GM18951 (cell line): Measurements from ENCODE around the gene CPLANE2.
"Not testable (repeated sequence)": the region's sequence is repeated elsewhere in the genome, so short reads cannot be mapped to it uniquely, and the experiment has no call there.

ENCODE experiments used
- POLR2A ChIP-seq: IDR thresholded peaks from 4 replicates; pipeline ENCODE4 v1.6.1; 2011; ENCODE audit warnings: mild to moderate bottlenecking; ENCODE audit not compliant: insufficient read length, insufficient read depth; ENCODE audit errors: extremely low read depth
- in situ Hi-C: fragments of 300-500 bp; cut with MboI; formaldehyde crosslinking; loops from one replicate; pipeline ENCODE4 v1.12.0; 2022; ENCODE audit warnings: low sequenced_read_pairs, mixed read lengths, inconsistent platforms; ENCODE audit not compliant: unreplicated experiment

The CPLANE2 gene

GRCh38 chr1:16236511-16237342 lies at the start of gene CPLANE2:
TSS of gene CPLANE2 (minus strand) at chr1:16237183. CDS start at chr1:16236742, 441 bp downstream.
- TF ChIP-seq POLR2A: peak; percentile 78
- in situ Hi-C loops: no loop called here

- no peak for TF ChIP-seq POLR2A
- in situ Hi-C loops: no loop called here
These were observed 49.1 kb upstream of the CPLANE2 start for GRCh38 chr1:16286122-16286521.

GRCh38 chr1:16281765-16282164 lies 44.8 kb upstream of the CPLANE2 start:
- in situ Hi-C loops: no loop called here
- TF ChIP-seq POLR2A: no peak

- no peak for TF ChIP-seq POLR2A
- in situ Hi-C loops: no loop called here
These were observed 42.2 kb upstream of the CPLANE2 start for GRCh38 chr1:16279186-16279585.

- in situ Hi-C loops: no loop called here
- no peak for TF ChIP-seq POLR2A
These were observed 39.5 kb upstream of the CPLANE2 start for GRCh38 chr1:16276302-16277030.

- TF ChIP-seq POLR2A: no peak
- in situ Hi-C loops: no loop called here
These were observed 38.6 kb upstream of the CPLANE2 start for GRCh38 chr1:16275591-16275990.

- in situ Hi-C loops: no loop called here
- no peak for TF ChIP-seq POLR2A
These were observed 30.8 kb upstream of the CPLANE2 start for GRCh38 chr1:16267690-16268180.

GRCh38 chr1:16266411-16267118 lies 29.6 kb upstream of the CPLANE2 start:
- in situ Hi-C loops: no loop called here

GRCh38 chr1:16262067-16262466 lies 25.1 kb upstream of the CPLANE2 start:
- no peak for TF ChIP-seq POLR2A
- in situ Hi-C loops: no loop called here

More at GRCh38 chr1:16266411-16267118, 29.6 kb upstream of the CPLANE2 start:
- no peak for TF ChIP-seq POLR2A

- in situ Hi-C loops: no loop called here
- no peak for TF ChIP-seq POLR2A
These were observed 23.8 kb upstream of the CPLANE2 start for GRCh38 chr1:16260814-16261213.

GRCh38 chr1:16258591-16259135 lies 21.7 kb upstream of the CPLANE2 start:
- TF ChIP-seq POLR2A: no peak
- in situ Hi-C loops: no loop called here

- TF ChIP-seq POLR2A: no peak
- in situ Hi-C loops: no loop called here
These were observed 21.0 kb upstream of the CPLANE2 start for GRCh38 chr1:16257968-16258367.

- in situ Hi-C loops: not testable (repeated sequence)
These were observed 20.6 kb upstream of the CPLANE2 start for GRCh38 chr1:16257556-16257955.
